NCI-H345 treated with DMSO at 0.1 percent for 48 hours (cell line): ENCODE data around the gene PAX7.

Experiments used
- DNase-seq: peaks from one replicate; lab custom pipeline; 2025; ENCODE audit not compliant: unreplicated experiment; lab: John Stamatoyannopoulos, UW

PAX7 gene

DNA sequence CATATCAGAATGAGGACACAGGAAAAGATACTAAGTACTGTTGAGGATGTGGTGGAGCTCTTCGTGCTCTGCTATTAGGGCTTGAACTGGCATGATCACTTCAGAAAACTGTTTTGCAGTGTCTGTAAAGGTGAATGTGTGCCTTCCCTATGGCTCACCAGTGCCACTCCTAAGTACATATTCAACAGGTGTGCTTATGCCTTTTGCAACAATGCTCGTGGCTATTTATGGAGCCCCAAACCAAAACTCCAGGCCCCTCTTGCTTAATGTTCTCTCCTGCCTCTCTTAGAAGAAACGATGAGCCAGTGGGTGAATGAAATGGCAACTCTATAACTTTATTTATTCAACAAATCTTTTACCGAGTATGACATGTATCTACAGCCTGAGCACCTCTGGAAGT, 158.6 kb downstream of the PAX7 start:
- no peak for DNase-seq

DNA sequence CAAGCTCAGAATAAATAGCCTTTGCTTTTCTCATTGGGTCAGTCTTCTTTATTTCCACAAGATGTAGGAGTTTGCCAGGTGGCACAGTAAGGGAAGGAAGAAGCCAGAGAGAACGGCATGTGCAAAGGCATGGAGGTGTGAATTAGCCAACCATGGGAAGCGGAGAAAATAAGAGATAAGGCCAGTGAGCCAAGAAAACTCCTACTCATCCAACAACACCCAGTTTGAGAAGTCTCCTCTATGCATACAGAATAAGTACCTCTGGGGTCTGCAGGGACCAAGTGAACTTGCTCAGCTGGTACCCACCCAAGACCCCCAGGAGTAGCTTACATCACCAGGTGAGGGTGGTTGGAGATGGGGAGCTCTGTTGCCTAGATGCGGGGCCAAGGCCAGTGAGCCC, 162.1 kb downstream of the PAX7 start:
- no peak for DNase-seq

DNA sequence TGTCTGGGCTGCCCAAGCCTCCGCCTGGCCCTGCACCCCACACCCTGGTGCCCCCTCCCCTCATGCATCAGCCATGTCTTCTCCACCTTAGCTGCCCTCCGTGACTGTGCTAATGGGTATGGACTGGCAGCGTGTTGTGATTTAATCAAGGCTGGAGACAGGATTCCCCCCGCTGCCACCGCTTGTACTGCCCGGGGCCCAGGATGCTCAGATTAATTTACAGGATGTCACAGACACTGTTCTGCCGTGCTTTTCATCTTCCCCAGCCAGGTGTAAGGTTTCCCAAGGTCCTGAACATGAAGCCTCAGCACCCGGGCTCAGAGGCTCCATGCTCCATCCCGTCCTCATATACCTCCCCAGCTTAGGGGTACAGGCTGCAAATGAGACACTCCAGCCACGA, 162.5 kb downstream of the PAX7 start:
- DNase-seq = no peak

DNA sequence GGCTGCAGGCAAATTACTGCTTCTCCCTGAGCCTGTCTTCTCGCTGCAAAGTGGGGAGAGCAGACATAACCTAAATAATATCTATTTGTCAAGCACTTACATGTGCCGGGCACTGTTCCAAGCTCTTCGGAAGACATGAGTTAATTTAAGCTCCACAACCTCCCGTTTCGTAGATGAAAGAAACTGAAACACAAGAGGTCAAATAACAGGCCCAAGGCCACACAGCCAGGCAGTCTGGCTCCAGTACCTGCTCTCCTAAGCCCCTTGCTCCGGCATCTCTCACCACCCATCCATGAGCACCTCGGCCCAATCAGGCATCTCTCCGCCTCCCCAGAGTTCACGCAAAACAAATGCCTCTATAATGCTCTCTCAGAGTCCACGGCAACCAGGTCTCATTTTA, 163.4 kb downstream of the PAX7 start:
- peak; percentile 14 for DNase-seq

DNA sequence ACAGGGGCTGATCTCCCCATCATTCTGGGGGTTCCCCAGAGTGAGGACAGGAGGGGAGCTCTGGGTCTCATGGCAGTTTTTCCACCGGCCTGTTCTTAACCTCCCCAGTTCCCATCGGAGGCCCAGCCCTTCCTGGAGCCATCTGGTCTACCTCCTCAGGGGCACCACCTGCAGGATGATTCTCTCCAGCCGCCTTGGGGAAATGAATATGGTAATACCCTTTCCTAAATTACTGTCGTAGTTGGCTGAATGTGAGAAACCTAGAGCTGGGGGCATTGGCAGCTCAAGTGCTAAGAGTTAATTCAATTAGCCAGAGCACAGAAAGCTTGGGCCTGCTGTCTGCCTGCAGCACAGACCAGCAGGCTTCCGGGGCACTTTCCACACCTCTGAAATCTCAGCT, 163.9 kb downstream of the PAX7 start:
- DNase-seq = no peak

DNA sequence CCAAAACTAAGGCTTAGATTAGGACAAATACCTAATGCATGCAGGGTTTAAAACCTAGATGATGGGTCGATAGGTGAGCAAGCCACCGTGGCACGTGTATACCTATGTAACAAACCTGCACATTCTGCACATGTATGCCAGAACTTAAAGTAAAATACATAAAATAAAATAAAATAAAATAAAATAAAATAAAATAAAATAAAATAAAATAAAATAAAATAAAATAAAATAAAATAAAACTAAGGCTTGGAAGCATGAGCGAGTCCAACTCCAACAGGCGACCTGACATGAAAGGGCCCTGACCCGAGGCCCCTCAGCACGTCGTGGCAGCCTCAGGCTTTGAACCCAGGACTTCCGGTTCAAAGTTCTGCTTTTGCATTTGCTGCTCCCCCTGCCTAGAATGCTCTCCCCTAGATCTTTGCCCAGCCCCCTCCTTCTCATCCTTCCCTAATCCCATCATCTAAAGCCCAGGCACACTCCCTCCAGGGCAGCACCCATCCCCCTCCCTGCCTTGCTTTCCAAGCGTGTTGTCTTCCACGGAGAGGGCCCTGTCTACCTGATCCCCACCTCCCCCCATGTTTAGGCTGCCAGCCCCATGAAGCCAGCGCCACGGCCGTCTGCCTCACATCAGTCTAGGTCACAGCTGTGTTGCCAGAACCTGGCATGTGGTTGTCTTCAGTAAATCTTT, 164.5 kb downstream of the PAX7 start:
- no peak for DNase-seq

DNA sequence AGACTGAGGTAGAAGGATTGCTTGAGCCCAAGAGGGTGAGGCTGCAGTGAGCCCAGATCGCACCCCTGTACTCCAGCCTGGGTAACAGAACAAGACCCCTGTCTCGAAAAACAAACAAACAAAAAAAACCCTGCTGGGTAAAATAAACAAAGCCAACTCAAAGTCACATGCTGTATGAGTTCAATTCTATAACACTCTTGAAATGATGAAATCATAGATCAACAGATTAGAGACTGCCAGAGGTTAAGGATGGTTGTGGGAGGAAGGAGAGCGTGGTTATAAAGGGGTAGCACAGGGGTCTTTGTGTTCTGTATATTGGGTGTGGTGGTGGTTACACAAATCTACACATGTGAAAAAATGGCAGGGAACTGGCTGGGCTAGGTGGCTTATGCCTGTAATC, 166.3 kb downstream of the PAX7 start:
- DNase-seq = peak; percentile 26
